ENCODE measurements around the gene UBE3B. TPM values are rescaled to one million over a fixed set of nuclear protein-coding genes. Genes with fewer than 3 reads are reported as not detected.

UBE3B gene
- total RNA-seq, 1 donor from 2014 or later, result 44.2 TPM

DNA sequence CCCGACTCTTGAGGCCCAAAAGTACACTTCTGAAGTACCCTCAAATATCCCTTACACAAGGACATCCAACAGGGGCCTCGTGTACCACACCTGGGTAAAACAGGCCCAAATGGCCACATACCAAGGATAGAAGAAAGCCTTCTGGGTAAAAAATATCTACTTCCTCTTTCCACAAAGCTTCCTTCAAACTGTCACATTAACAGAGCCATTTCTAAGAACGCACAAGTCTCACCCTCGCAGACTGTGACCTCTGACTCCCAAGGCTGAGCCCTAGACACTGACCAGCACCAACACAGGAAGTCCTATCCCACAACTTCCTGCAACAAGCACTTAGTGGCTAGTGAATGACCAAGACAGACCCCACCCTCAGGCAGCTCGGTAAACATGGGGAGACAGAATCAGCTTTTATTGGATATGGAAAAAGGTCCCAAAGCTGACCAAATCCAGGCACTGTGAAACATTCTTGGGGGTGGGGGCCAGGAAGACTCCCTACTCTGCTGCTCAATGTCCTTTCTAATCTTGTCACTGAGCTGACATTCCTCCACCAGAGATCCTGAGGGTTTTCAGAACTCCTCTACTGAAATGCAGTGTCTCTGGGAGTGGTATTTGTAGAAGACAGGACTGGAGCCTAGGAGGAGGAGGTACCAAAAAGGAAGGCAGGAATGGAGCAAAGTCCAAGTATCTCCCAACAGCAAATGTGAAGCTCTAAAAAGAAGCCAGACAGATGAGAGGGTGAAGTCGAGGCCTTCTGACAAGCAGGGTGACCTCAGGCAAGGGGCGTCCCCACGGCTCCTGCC is 16.2 kb upstream of the UBE3B start:
- DNase-seq, result no peak
- no peak overlapping the region for H3K4me3 Mint-ChIP-seq (ENCODE audit: unreplicated experiment)
- no peaks in the 10 kb centered on the region for H3K27me3 Mint-ChIP-seq (ENCODE audit: unreplicated experiment)
- H3K9me3 Mint-ChIP-seq (ENCODE audit: unreplicated experiment), result peaks cover 3% of the 10 kb centered on the region
- TF ChIP-seq, protein P1, sequence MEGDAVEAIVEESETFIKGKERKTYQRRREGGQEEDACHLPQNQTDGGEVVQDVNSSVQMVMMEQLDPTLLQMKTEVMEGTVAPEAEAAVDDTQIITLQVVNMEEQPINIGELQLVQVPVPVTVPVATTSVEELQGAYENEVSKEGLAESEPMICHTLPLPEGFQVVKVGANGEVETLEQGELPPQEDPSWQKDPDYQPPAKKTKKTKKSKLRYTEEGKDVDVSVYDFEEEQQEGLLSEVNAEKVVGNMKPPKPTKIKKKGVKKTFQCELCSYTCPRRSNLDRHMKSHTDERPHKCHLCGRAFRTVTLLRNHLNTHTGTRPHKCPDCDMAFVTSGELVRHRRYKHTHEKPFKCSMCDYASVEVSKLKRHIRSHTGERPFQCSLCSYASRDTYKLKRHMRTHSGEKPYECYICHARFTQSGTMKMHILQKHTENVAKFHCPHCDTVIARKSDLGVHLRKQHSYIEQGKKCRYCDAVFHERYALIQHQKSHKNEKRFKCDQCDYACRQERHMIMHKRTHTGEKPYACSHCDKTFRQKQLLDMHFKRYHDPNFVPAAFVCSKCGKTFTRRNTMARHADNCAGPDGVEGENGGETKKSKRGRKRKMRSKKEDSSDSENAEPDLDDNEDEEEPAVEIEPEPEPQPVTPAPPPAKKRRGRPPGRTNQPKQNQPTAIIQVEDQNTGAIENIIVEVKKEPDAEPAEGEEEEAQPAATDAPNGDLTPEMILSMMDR (IDR thresholded peaks at IDR 0.05; ENCODE audit: partially characterized antibody, unreplicated experiment), result no peak
- H3K27ac Mint-ChIP-seq (ENCODE audit: unreplicated experiment), result no peak overlapping the region
- peaks cover 57% of the 10 kb centered on the region for H3K4me1 Mint-ChIP-seq (ENCODE audit: low read depth, unreplicated experiment)
- H3K36me3 Mint-ChIP-seq (ENCODE audit: unreplicated experiment), result peaks cover 7% of the 10 kb centered on the region

DNA sequence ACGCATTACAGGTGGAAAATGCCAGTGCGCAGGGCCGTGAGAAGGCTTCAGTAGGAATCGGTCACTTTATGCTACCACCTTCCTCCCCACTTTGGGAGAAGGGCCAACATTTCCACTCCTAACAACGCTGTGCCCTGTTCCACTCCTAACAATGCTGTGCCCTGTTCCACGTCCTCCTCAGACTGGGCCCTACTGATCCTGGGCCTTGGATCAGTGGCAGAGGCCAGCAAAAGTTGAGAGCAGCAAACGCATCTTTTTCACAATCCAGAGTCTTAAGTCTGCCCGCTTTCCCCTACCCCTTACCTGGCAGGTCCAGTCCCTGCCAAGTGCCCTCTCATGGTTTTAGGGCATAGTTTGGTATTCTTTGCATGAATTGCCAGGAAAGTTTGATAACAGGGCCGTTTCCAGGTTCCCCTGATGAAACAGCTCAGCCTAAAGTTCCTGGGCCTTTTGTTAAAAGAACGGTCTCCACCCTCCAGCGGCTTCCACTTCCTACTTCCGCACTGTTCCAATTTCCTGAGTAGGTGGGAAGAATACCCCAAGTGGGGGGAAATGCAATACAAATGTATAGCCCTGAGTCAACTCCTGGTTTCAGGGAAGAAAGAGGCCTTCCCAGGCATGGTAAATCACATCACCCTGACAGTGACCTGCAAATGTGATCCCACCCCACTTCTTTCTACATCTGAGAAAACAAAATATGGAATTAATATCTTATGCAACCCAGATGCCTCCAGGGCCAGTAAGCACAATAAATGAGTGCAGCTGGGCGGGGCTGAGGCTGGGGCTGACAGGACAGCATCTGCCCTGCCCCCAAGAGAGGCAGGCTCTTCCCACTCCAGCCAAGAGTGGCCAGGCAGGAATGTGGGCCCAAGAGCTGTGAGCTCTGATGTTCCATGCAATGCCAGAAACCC is 15.3 kb upstream of the UBE3B start:
- TF ChIP-seq, protein P1 (IDR thresholded peaks at IDR 0.05; ENCODE audit: partially characterized antibody, unreplicated experiment), result no peak
- Mint-ChIP-seq H3K9me3 (ENCODE audit: unreplicated experiment) (peaks cover 5% of the 10 kb centered on the region), H3K4me1 (ENCODE audit: low read depth, unreplicated experiment) (peaks cover 60% of the 10 kb centered on the region), H3K27me3 (ENCODE audit: unreplicated experiment) (peaks cover 2% of the 10 kb centered on the region), H3K27ac (ENCODE audit: unreplicated experiment) (peak overlapping the region; percentile 75), H3K4me3 (ENCODE audit: unreplicated experiment) (peak overlapping the region; percentile 44), H3K36me3 (ENCODE audit: unreplicated experiment) (peaks cover 4% of the 10 kb centered on the region)
- DNase-seq, result peak; percentile 47

DNA sequence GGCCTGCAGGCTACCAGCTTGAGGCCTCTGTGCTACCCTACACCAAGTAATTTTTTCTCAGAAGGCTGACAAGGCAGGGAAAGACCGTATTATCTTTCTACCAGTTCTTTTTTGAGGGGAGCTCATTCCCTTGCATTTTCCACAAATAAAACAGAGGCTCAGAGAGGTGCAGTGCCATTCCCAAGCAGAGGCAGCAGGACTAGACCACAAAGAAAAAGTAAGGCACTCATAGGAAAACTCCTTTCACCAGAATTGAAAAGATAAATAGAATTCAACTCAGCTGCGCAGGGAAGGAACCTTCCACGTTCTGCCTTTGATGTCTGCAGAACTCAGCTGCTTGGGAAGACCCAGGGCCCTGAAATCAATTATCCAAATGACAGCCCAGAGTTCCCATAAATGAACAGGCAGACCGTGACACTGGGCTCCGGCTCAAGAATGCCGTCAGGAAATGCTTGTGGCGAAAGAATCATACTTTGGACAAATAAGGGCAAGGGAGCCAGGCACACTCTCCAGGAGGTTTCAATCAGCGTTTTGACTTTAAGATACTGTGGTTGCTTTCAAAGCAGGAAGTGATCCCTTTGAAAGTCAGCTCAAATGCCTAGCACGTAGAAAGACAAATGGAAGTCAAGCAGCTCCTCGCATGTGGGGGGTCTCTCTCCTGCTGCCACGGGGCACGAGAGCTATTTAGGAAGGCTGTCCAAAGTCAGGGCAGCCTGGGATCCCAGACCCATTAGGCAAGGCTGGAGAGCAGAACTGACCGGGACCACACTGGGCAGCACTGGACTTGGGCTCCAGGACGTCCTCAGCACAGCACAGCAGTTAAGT is 14.4 kb upstream of the UBE3B start:
- H3K4me1 Mint-ChIP-seq (ENCODE audit: low read depth, unreplicated experiment), result peaks cover 60% of the 10 kb centered on the region
- H3K27me3 Mint-ChIP-seq (ENCODE audit: unreplicated experiment), result peaks cover 2% of the 10 kb centered on the region
- TF ChIP-seq, protein P1 (IDR thresholded peaks at IDR 0.05; ENCODE audit: partially characterized antibody, unreplicated experiment), result no peak
- H3K4me3 Mint-ChIP-seq (ENCODE audit: unreplicated experiment), result peak overlapping the region; percentile 44
- peaks cover 5% of the 10 kb centered on the region for H3K9me3 Mint-ChIP-seq (ENCODE audit: unreplicated experiment)
- DNase-seq, result no peak
- peak overlapping the region; percentile 75 for H3K27ac Mint-ChIP-seq (ENCODE audit: unreplicated experiment)
- H3K36me3 Mint-ChIP-seq (ENCODE audit: unreplicated experiment), result no peaks in the 10 kb centered on the region

DNA sequence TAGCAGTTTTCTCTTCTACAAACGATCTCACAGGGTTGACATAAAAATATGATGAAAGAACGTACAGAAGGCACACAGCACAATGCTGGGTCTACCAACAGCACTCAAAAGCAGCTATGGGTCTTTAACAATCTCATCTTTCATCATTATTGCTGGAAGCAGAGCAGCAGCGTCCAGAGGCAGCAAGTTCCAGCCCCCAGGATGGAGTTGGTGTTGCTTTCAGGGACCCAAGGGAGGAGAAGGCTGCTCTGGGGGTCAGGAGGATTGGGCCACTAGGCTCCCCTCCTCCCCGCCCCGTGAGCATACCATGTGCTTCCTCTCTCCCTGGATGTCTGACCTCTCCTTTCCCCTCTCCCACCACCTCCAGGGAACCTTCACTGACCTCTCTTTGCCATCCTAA is 13.7 kb upstream of the UBE3B start:
- Mint-ChIP-seq H3K36me3 (ENCODE audit: unreplicated experiment) (no peaks in the 10 kb centered on the region), H3K4me3 (ENCODE audit: unreplicated experiment) (peak overlapping the region; percentile 44)

More for the DNA sequence above, 13.7 kb upstream of the UBE3B start:
- Mint-ChIP-seq H3K9me3 (ENCODE audit: unreplicated experiment) (peaks cover 5% of the 10 kb centered on the region), H3K4me1 (ENCODE audit: low read depth, unreplicated experiment) (peaks cover 57% of the 10 kb centered on the region), H3K27me3 (ENCODE audit: unreplicated experiment) (peaks cover 2% of the 10 kb centered on the region), H3K27ac (ENCODE audit: unreplicated experiment) (peak overlapping the region; percentile 30)
- TF ChIP-seq, protein P1 (IDR thresholded peaks at IDR 0.05; ENCODE audit: partially characterized antibody, unreplicated experiment), result no peak
- no peak for DNase-seq

All from glutamatergic neuron (in vitro differentiated cells).